Measurements from ENCODE around the gene PEMT.

GRCh38 chr17:17499402-17500145 lies 91.9 kb downstream of the PEMT start:
- no peak for TF ChIP-seq CTCF (IDR thresholded peaks at IDR 0.05)
- no peak for TF ChIP-seq POLR2A (IDR thresholded peaks at IDR 0.05)

Data from adrenal gland (tissue), 5 donors.